Measurements from ENCODE around the gene TEPSIN.

Gene TEPSIN

DNA sequence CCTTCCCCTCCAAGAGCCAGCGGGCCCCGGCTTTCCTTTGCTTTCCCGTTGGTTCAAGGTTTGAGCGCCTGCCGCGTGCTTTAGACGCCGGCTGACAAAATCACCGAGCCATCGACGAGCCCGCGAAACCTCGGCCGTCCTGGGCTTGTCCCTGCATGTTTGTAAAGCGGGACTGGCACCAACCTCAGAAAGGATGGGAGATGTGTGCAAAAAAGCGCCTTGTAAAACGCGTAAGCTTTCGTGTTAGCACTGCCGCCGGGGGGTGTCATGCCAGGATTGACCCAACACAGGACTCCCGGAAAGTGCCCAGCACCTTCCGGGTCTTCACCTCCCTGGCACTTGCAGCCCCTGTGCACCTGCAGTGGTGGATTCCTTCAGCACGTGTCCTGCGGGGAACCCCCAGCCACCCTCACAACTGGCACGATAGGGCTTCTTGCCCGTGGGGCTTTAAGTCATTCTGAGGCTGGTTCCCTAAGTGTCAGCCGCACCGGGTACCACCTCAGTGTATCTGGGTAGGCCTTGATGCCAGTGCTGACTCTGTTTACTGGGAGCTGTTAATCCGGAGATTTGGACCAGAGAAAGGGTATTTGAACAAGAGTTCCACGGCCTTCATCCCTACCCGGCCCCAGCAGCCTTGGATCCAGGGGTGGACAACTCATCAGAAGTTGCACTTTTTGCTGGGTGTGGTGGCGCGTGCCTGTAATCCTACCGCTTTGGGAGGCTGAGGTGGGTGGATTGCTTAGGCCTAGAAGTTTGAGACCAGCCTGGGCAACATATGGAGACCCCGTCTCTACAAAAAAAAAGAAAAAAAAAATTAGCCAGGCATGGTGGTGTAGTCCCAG is 1.1 kb upstream of the TEPSIN start:
- H3K4me3 ChIP-seq (ENCODE audit: low read depth, low read length) = peak overlapping the region; percentile 85
- H3K79me2 ChIP-seq = peaks cover 28% of the 10 kb centered on the region
- peaks cover 17% of the 10 kb centered on the region for H3K4me1 ChIP-seq
- peak overlapping the region; percentile 90 for H3K4me2 ChIP-seq (ENCODE audit: low read length)
- peak overlapping the region; percentile 53 for H3K27ac ChIP-seq
- no peaks in the 10 kb centered on the region for H3K9me3 ChIP-seq (ENCODE audit: control insufficient read depth, low read length)
- peak overlapping the region; percentile 68 for H2AFZ ChIP-seq
- no peaks in the 10 kb centered on the region for H3K36me3 ChIP-seq (ENCODE audit: control insufficient read depth, insufficient read depth, low read length)
- H3K9ac ChIP-seq = peak overlapping the region; percentile 15
- TF ChIP-seq, protein P1, sequence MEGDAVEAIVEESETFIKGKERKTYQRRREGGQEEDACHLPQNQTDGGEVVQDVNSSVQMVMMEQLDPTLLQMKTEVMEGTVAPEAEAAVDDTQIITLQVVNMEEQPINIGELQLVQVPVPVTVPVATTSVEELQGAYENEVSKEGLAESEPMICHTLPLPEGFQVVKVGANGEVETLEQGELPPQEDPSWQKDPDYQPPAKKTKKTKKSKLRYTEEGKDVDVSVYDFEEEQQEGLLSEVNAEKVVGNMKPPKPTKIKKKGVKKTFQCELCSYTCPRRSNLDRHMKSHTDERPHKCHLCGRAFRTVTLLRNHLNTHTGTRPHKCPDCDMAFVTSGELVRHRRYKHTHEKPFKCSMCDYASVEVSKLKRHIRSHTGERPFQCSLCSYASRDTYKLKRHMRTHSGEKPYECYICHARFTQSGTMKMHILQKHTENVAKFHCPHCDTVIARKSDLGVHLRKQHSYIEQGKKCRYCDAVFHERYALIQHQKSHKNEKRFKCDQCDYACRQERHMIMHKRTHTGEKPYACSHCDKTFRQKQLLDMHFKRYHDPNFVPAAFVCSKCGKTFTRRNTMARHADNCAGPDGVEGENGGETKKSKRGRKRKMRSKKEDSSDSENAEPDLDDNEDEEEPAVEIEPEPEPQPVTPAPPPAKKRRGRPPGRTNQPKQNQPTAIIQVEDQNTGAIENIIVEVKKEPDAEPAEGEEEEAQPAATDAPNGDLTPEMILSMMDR (IDR thresholded peaks at IDR 0.05) = no peak
- H3K27me3 ChIP-seq (ENCODE audit: control insufficient read depth, insufficient read depth, low read length) = no peaks in the 10 kb centered on the region

DNA sequence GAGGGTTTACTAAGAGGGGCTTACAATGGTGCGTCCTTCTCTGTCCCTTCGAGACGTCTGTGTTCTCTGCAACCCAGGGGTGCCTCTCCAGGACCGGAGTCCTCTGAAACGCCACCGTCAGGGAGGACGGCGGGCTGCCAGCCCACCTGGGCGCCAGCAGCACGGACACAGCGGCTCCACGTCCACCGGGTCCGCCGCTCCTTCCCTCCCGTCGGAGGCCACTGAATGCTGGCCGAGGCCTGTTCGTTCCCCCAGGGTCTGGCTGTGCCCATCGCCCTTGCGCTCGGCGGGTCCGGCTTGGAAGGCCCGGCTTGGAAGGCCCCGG is 403 bp downstream of the TEPSIN start:
- H3K4me3 ChIP-seq (ENCODE audit: low read depth, low read length) = peak overlapping the region; percentile 85
- peak overlapping the region; percentile 42 for H3K27ac ChIP-seq
- H2AFZ ChIP-seq = peak overlapping the region; percentile 97
- no peaks in the 10 kb centered on the region for H3K27me3 ChIP-seq (ENCODE audit: control insufficient read depth, insufficient read depth, low read length)
- H3K4me2 ChIP-seq (ENCODE audit: low read length) = peak overlapping the region; percentile 92
- TF ChIP-seq, protein P1 (IDR thresholded peaks at IDR 0.05) = no peak
- H3K9ac ChIP-seq = peak overlapping the region; percentile 91
- no peaks in the 10 kb centered on the region for H3K9me3 ChIP-seq (ENCODE audit: control insufficient read depth, low read length)
- peaks cover 28% of the 10 kb centered on the region for H3K79me2 ChIP-seq
- H3K4me1 ChIP-seq = peaks cover 17% of the 10 kb centered on the region
- no peaks in the 10 kb centered on the region for H3K36me3 ChIP-seq (ENCODE audit: control insufficient read depth, insufficient read depth, low read length)

DNA sequence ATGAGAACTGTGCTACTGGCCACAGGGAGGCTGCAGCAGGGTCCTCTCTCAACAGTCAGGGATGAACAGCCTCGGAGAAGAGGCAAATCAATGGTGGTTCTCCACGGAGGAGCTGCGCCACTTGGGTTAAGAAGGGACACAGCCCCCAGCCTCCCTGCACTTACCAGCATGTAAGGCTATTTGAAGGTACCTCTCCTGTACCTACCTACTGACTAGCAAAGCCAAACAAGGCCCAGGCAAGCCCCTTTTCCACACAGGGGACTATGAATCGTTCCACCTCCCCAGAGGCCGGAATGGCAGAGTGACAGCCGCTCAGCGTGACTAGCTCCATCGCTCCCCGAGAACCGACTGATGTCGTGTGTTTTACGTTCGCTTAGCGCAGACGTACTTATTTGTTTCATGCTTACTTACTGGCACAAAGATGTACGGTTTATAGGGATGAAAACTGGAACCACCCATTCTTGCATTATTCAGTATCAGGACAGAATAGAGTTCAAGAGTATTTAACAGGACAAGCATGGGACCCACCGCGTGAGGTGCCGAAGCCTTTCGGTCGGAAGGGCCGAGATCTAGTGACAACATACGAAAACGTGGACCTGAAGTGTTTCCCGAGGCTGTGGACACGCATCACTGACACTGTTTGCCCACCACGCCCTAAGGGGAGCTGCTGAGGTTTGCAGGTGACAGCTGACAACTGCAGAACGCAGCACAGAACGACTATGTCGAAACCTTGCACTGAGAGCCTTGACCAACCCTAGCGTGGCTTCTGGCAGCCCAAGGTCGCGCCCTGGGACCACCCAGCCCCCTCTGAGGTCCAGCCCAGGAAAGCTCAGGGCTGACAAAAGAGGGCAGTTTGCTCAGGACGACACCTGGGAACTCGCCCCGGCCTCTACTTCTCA is 1.0 kb downstream of the TEPSIN start:
- Histone ChIP-seq H3K27ac (no peak overlapping the region), H3K27me3 (ENCODE audit: control insufficient read depth, insufficient read depth, low read length) (no peaks in the 10 kb centered on the region)

DNA sequence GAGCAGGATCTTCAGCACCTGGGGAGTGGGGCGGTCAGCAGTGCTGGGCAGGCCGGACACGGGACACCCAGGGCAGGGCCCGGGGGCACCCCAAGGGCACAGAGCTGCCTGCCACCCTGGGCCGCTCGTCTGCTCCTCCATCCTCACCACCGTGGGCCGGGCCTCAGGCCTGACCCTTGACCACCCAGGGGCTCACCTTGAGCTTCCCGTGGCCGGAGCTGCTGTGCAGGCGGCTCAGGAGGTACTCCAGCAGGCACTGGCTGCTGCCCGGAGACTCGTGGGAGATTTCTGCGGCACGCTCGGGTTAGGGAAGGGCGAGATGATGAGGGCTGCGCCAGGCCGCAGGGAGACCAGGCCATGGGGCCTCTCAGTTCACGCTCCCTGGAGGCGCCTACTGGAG is 2.1 kb downstream of the TEPSIN start:
- Histone ChIP-seq H3K27ac (no peak overlapping the region), H3K79me2 (peaks cover 28% of the 10 kb centered on the region), H2AFZ (no peak overlapping the region), H3K36me3 (ENCODE audit: control insufficient read depth, insufficient read depth, low read length) (no peaks in the 10 kb centered on the region), H3K27me3 (ENCODE audit: control insufficient read depth, insufficient read depth, low read length) (no peaks in the 10 kb centered on the region), H3K9me3 (ENCODE audit: control insufficient read depth, low read length) (no peaks in the 10 kb centered on the region), H3K4me1 (peaks cover 17% of the 10 kb centered on the region), H3K9ac (no peak overlapping the region), H3K4me2 (ENCODE audit: low read length) (no peak overlapping the region), H3K4me3 (ENCODE audit: low read depth, low read length) (no peak overlapping the region)
- TF ChIP-seq, protein P1 (IDR thresholded peaks at IDR 0.05) = no peak

More for the DNA sequence above, 1.0 kb downstream of the TEPSIN start:
- Histone ChIP-seq H3K9me3 (ENCODE audit: control insufficient read depth, low read length) (no peaks in the 10 kb centered on the region), H3K4me1 (peaks cover 17% of the 10 kb centered on the region), H3K36me3 (ENCODE audit: control insufficient read depth, insufficient read depth, low read length) (no peaks in the 10 kb centered on the region), H2AFZ (peak overlapping the region; percentile 97), H3K79me2 (peaks cover 28% of the 10 kb centered on the region), H3K9ac (peak overlapping the region; percentile 91), H3K4me3 (ENCODE audit: low read depth, low read length) (peak overlapping the region; percentile 85), H3K4me2 (ENCODE audit: low read length) (peak overlapping the region; percentile 92)
- TF ChIP-seq, protein P1 (IDR thresholded peaks at IDR 0.05) = no peak

All from parathyroid adenoma (tissue), 2 donors.